ENCODE measurements around the gene WNT7A. TPM values are rescaled to one million over a fixed set of nuclear protein-coding genes. Genes with fewer than 3 reads are reported as not detected.

Gene WNT7A
- total RNA-seq, 2 donors from 2014 or later = 0.13 TPM; not detected in 1

- H3K36me3 Mint-ChIP-seq (ENCODE audit: low read depth) = no peaks in the 10 kb centered on the region
- H3K4me3 Mint-ChIP-seq = no peak overlapping the region
- Histone ChIP-seq H3K4me1 (ENCODE audit: control insufficient read depth, insufficient read depth, low read length) (no peaks in the 10 kb centered on the region), H3K36me3 (ENCODE audit: control insufficient read depth, insufficient read depth, low read length) (no peaks in the 10 kb centered on the region), H3K4me3 (ENCODE audit: low read length) (no peak overlapping the region), H3K27me3 (ENCODE audit: control insufficient read depth, insufficient read depth, low read length, poor library complexity, severe bottlenecking) (peaks cover 28% of the 10 kb centered on the region), H3K9me3 (ENCODE audit: control insufficient read depth, low read length) (peaks cover 7% of the 10 kb centered on the region), H3K9ac (ENCODE audit: extremely low read depth, low read length, poor library complexity, severe bottlenecking) (no peak overlapping the region), H3K27ac (ENCODE audit: low read depth, low read length) (no peak overlapping the region)
- TF ChIP-seq CTCF (conservative IDR thresholded peaks at IDR 0.05) = no peak
- WGBS, 2 experiments (ENCODE audit: insufficient coverage in 1 of 2, insufficient read length in 1 of 2) = 81 to 100% methylated on average over 1 to 5 of the region's 5 CpGs
- no peak overlapping the region for H3K27ac Mint-ChIP-seq
- H3K27me3 Mint-ChIP-seq (ENCODE audit: insufficient read depth) = peaks cover 54% of the 10 kb centered on the region
- peaks cover 4% of the 10 kb centered on the region for H3K4me1 Mint-ChIP-seq
- DNase-seq = peak; percentile 75
- H3K9me3 Mint-ChIP-seq = no peaks in the 10 kb centered on the region
Observed at GRCh38 chr3:13891492-13892073, 11.7 kb upstream of the WNT7A start.

- H3K9me3 ChIP-seq (ENCODE audit: control insufficient read depth, low read length) = peaks cover 7% of the 10 kb centered on the region
- DNase-seq = no peak
- Mint-ChIP-seq H3K9me3 (no peaks in the 10 kb centered on the region), H3K4me3 (no peak overlapping the region), H3K36me3 (ENCODE audit: low read depth) (no peaks in the 10 kb centered on the region), H3K4me1 (peaks cover 1% of the 10 kb centered on the region), H3K27me3 (ENCODE audit: insufficient read depth) (peaks cover 59% of the 10 kb centered on the region), H3K27ac (no peak overlapping the region)
- H3K27me3 ChIP-seq (ENCODE audit: control insufficient read depth, insufficient read depth, low read length, poor library complexity, severe bottlenecking) = peaks cover 31% of the 10 kb centered on the region
- no peaks in the 10 kb centered on the region for H3K36me3 ChIP-seq (ENCODE audit: control insufficient read depth, insufficient read depth, low read length)
- no peak overlapping the region for H3K4me3 ChIP-seq (ENCODE audit: low read length)
- no peak for TF ChIP-seq CTCF (conservative IDR thresholded peaks at IDR 0.05)
- no peak overlapping the region for H3K9ac ChIP-seq (ENCODE audit: extremely low read depth, low read length, poor library complexity, severe bottlenecking)
- H3K4me1 ChIP-seq (ENCODE audit: control insufficient read depth, insufficient read depth, low read length) = no peaks in the 10 kb centered on the region
- H3K27ac ChIP-seq (ENCODE audit: low read depth, low read length) = no peak overlapping the region
Observed at GRCh38 chr3:13891017-13891392, 11.1 kb upstream of the WNT7A start.

- Histone ChIP-seq H3K9me3 (ENCODE audit: control insufficient read depth, low read length) (peaks cover 7% of the 10 kb centered on the region), H3K4me3 (ENCODE audit: low read length) (no peak overlapping the region), H3K27me3 (ENCODE audit: control insufficient read depth, insufficient read depth, low read length, poor library complexity, severe bottlenecking) (peaks cover 31% of the 10 kb centered on the region), H3K27ac (ENCODE audit: low read depth, low read length) (no peak overlapping the region), H3K4me1 (ENCODE audit: control insufficient read depth, insufficient read depth, low read length) (no peaks in the 10 kb centered on the region), H3K9ac (ENCODE audit: extremely low read depth, low read length, poor library complexity, severe bottlenecking) (no peak overlapping the region), H3K36me3 (ENCODE audit: control insufficient read depth, insufficient read depth, low read length) (no peaks in the 10 kb centered on the region)
- no peak for TF ChIP-seq CTCF (conservative IDR thresholded peaks at IDR 0.05)
- WGBS, 2 experiments (ENCODE audit: insufficient coverage in 1 of 2, insufficient read length in 1 of 2) = 75 to 82% methylated on average over 4 to 13 of the region's 13 CpGs
- Mint-ChIP-seq H3K27me3 (ENCODE audit: insufficient read depth) (peaks cover 57% of the 10 kb centered on the region), H3K36me3 (ENCODE audit: low read depth) (no peaks in the 10 kb centered on the region), H3K4me1 (peaks cover 1% of the 10 kb centered on the region), H3K27ac (no peak overlapping the region), H3K9me3 (no peaks in the 10 kb centered on the region), H3K4me3 (no peak overlapping the region)
- peak; percentile 47 for DNase-seq
Observed at GRCh38 chr3:13890377-13891016, 10.6 kb upstream of the WNT7A start.
